Measurements from ENCODE around the gene CYP26C1.
"Not testable (repeated sequence)": the region's sequence is repeated elsewhere in the genome, so short reads cannot be mapped to it uniquely, and the experiment has no call there.

Gene CYP26C1

GRCh38 chr10:93080350-93081046 lies 19.9 kb downstream of the CYP26C1 start:
- Mint-ChIP-seq H3K4me1 (peaks cover 11% of the 10 kb centered on the region), H3K4me3 (peak overlapping the region; percentile 30), H3K27ac (no peak overlapping the region), H3K9me3 (no peaks in the 10 kb centered on the region), H3K36me3 (no peaks in the 10 kb centered on the region)
- ATAC-seq (peak; percentile 65), DNase-seq (ENCODE audit: low spot score in 2 of 2) (peak in 1 of 2 donors; percentile 73)

- Mint-ChIP-seq H3K4me1 (peaks cover 6% of the 10 kb centered on the region), H3K4me3 (no peak overlapping the region), H3K27ac (no peak overlapping the region), H3K9me3 (no peaks in the 10 kb centered on the region), H3K36me3 (no peaks in the 10 kb centered on the region)
- ATAC-seq = no peak
- peak in 1 of 2 donors; percentile 34 for DNase-seq (ENCODE audit: low spot score in 2 of 2)
Measured at GRCh38 chr10:93081318-93081717, 20.7 kb downstream of the CYP26C1 start.

- no peaks in the 10 kb centered on the region for H3K9me3 Mint-ChIP-seq
- DNase-seq (ENCODE audit: low spot score in 2 of 2) (peak in 1 of 2 donors; percentile 40), ATAC-seq (no peak)
- H3K4me1 Mint-ChIP-seq = peaks cover 6% of the 10 kb centered on the region
- no peak overlapping the region for H3K27ac Mint-ChIP-seq
- H3K36me3 Mint-ChIP-seq = no peaks in the 10 kb centered on the region
- H3K4me3 Mint-ChIP-seq = no peak overlapping the region
Measured at GRCh38 chr10:93081834-93082233, 21.2 kb downstream of the CYP26C1 start.

- Mint-ChIP-seq H3K4me3 (no peak overlapping the region), H3K27ac (no peak overlapping the region), H3K36me3 (no peaks in the 10 kb centered on the region), H3K9me3 (no peaks in the 10 kb centered on the region), H3K4me1 (peaks cover 6% of the 10 kb centered on the region)
- DNase-seq (ENCODE audit: low spot score in 2 of 2) (peak in 1 of 2 donors; percentile 32), ATAC-seq (no peak)
Measured at GRCh38 chr10:93083743-93084539, 23.3 kb downstream of the CYP26C1 start.

GRCh38 chr10:93085272-93085859 lies 24.8 kb downstream of the CYP26C1 start:
- ATAC-seq (no peak), DNase-seq (ENCODE audit: low spot score in 2 of 2) (no peak)
- Mint-ChIP-seq H3K36me3 (no peaks in the 10 kb centered on the region), H3K4me1 (peaks cover under 1% of the 10 kb centered on the region), H3K4me3 (no peak overlapping the region), H3K27ac (no peak overlapping the region), H3K9me3 (no peaks in the 10 kb centered on the region)

GRCh38 chr10:93086289-93086688 lies 25.7 kb downstream of the CYP26C1 start:
- no peak for ATAC-seq
- H3K9me3 Mint-ChIP-seq = no peaks in the 10 kb centered on the region
- DNase-seq (ENCODE audit: low spot score in 2 of 2) = no peak
- no peaks in the 10 kb centered on the region for H3K36me3 Mint-ChIP-seq
- no peaks in the 10 kb centered on the region for H3K4me1 Mint-ChIP-seq
- no peak overlapping the region for H3K27ac Mint-ChIP-seq
- H3K4me3 Mint-ChIP-seq = no peak overlapping the region

- no peaks in the 10 kb centered on the region for H3K36me3 Mint-ChIP-seq
- H3K9me3 Mint-ChIP-seq = no peaks in the 10 kb centered on the region
- ATAC-seq (no peak), DNase-seq (ENCODE audit: low spot score in 2 of 2) (no peak)
- H3K4me3 Mint-ChIP-seq = no peak overlapping the region
- H3K4me1 Mint-ChIP-seq = no peaks in the 10 kb centered on the region
- no peak overlapping the region for H3K27ac Mint-ChIP-seq
Measured at GRCh38 chr10:93087846-93088245, 27.2 kb downstream of the CYP26C1 start.

- Mint-ChIP-seq H3K4me1 (no peaks in the 10 kb centered on the region), H3K36me3 (no peaks in the 10 kb centered on the region)
Measured at GRCh38 chr10:93088466-93088865, 27.9 kb downstream of the CYP26C1 start.

GRCh38 chr10:93090619-93091018 lies 30.0 kb downstream of the CYP26C1 start:
- no peak for DNase-seq (ENCODE audit: low spot score in 2 of 2)
- H3K27ac Mint-ChIP-seq = no peak overlapping the region
- no peaks in the 10 kb centered on the region for H3K36me3 Mint-ChIP-seq
- H3K4me1 Mint-ChIP-seq = no peaks in the 10 kb centered on the region
- H3K9me3 Mint-ChIP-seq = no peaks in the 10 kb centered on the region
- ATAC-seq = no peak
- no peak overlapping the region for H3K4me3 Mint-ChIP-seq

More at GRCh38 chr10:93088466-93088865, 27.9 kb downstream of the CYP26C1 start:
- no peak for ATAC-seq
- DNase-seq (ENCODE audit: low spot score in 2 of 2) = no peak
- Mint-ChIP-seq H3K4me3 (no peak overlapping the region), H3K27ac (no peak overlapping the region), H3K9me3 (no peaks in the 10 kb centered on the region)

- ATAC-seq (no peak), DNase-seq (ENCODE audit: low spot score in 2 of 2) (no peak)
- Mint-ChIP-seq H3K4me3 (no peak overlapping the region), H3K36me3 (no peaks in the 10 kb centered on the region), H3K9me3 (no peaks in the 10 kb centered on the region), H3K4me1 (no peaks in the 10 kb centered on the region), H3K27ac (no peak overlapping the region)
Measured at GRCh38 chr10:93091960-93092359, 31.4 kb downstream of the CYP26C1 start.

- H3K4me3 Mint-ChIP-seq = no peak overlapping the region
- no peak overlapping the region for H3K27ac Mint-ChIP-seq
- no peaks in the 10 kb centered on the region for H3K4me1 Mint-ChIP-seq
- no peaks in the 10 kb centered on the region for H3K9me3 Mint-ChIP-seq
- ATAC-seq = no peak
- no peaks in the 10 kb centered on the region for H3K36me3 Mint-ChIP-seq
- DNase-seq (ENCODE audit: low spot score in 2 of 2) = no peak
Measured at GRCh38 chr10:93095225-93095624, 34.6 kb downstream of the CYP26C1 start.

- no peaks in the 10 kb centered on the region for H3K9me3 Mint-ChIP-seq
- ATAC-seq (no peak), DNase-seq (ENCODE audit: low spot score in 2 of 2) (no peak)
- no peak overlapping the region for H3K4me3 Mint-ChIP-seq
- H3K36me3 Mint-ChIP-seq = no peaks in the 10 kb centered on the region
- no peaks in the 10 kb centered on the region for H3K4me1 Mint-ChIP-seq
- H3K27ac Mint-ChIP-seq = no peak overlapping the region
Measured at GRCh38 chr10:93096901-93097300, 36.3 kb downstream of the CYP26C1 start.

GRCh38 chr10:93097386-93097785 lies 36.8 kb downstream of the CYP26C1 start:
- Mint-ChIP-seq H3K36me3 (no peaks in the 10 kb centered on the region), H3K4me3 (no peak overlapping the region), H3K4me1 (no peaks in the 10 kb centered on the region), H3K27ac (no peak overlapping the region), H3K9me3 (no peaks in the 10 kb centered on the region)
- DNase-seq (ENCODE audit: low spot score in 2 of 2) = no peak
- peak; percentile 31 for ATAC-seq

- Mint-ChIP-seq H3K27ac (no peak overlapping the region), H3K36me3 (no peaks in the 10 kb centered on the region), H3K4me3 (no peak overlapping the region), H3K4me1 (no peaks in the 10 kb centered on the region), H3K9me3 (peaks cover 3% of the 10 kb centered on the region)
- ATAC-seq (no peak), DNase-seq (ENCODE audit: low spot score in 2 of 2) (no peak)
Measured at GRCh38 chr10:93098816-93099215, 38.2 kb downstream of the CYP26C1 start.

GRCh38 chr10:93099670-93100069 lies 39.1 kb downstream of the CYP26C1 start:
- Mint-ChIP-seq H3K4me1 (no peaks in the 10 kb centered on the region), H3K27ac (no peak overlapping the region), H3K4me3 (no peak overlapping the region), H3K36me3 (no peaks in the 10 kb centered on the region), H3K9me3 (peaks cover 3% of the 10 kb centered on the region)
- no peak for DNase-seq (ENCODE audit: low spot score in 2 of 2)
- ATAC-seq = no peak

- not testable (repeated sequence) for ATAC-seq; DNase-seq (ENCODE audit: low spot score in 2 of 2); H3K9me3 Mint-ChIP-seq; H3K4me3 Mint-ChIP-seq; H3K27ac Mint-ChIP-seq; H3K36me3 Mint-ChIP-seq; H3K4me1 Mint-ChIP-seq
Measured at GRCh38 chr10:93101148-93101547, 40.5 kb downstream of the CYP26C1 start.
